Liver (tissue), 9 donors: Measurements from ENCODE around the gene LMF1. TPM values are rescaled to one million over a fixed set of nuclear protein-coding genes. Genes with fewer than 3 reads are reported as not detected.

Experiments
- DNase-seq: peaks from one replicate; pipeline ENCODE4 v3.0.0-alpha.2; 2017; ENCODE audit warnings: low spot score
- H3K27ac ChIP-seq, 2 donors: one replicate each; pipeline ENCODE4 v1.7.0; 2013; ENCODE audit warnings: inconsistent platforms in 2 of 2, low read length in 2 of 2, control low read depth in 1 of 2, low read depth in 1 of 2, mild to moderate bottlenecking in 1 of 2
- H3K27me3 ChIP-seq, 4 donors: one replicate each; pipeline versions ENCODE4 v1.6.1 to v1.7.0; 2013; ENCODE audit warnings: low read length in 3 of 4, inconsistent platforms in 1 of 4, mild to moderate bottlenecking in 1 of 4, moderate library complexity in 1 of 4; ENCODE audit not compliant: control insufficient read depth in 4 of 4, insufficient read depth in 4 of 4
- H3K36me3 ChIP-seq, 4 donors: one replicate each; pipeline versions ENCODE4 v1.6.1 to v1.7.0; 2013; ENCODE audit warnings: low read length in 3 of 4, mild to moderate bottlenecking in 3 of 4, low read depth in 1 of 4, moderate library complexity in 1 of 4; ENCODE audit not compliant: control insufficient read depth in 4 of 4, insufficient read depth in 3 of 4
- H3K4me1 ChIP-seq, 4 donors: one replicate each; pipeline versions ENCODE4 v1.6.1 to v1.7.0; 2013; ENCODE audit warnings: low read length in 3 of 4, mild to moderate bottlenecking in 3 of 4, moderate library complexity in 1 of 4; ENCODE audit not compliant: control insufficient read depth in 4 of 4, insufficient read depth in 4 of 4
- H3K4me3 ChIP-seq, 3 donors: one replicate each; pipeline versions ENCODE4 v1.6.1 to v1.7.0; 2013; ENCODE audit warnings: low read length in 3 of 3, control low read depth in 1 of 3, low read depth in 1 of 3, mild to moderate bottlenecking in 1 of 3
- H3K9ac ChIP-seq, 2 donors: one replicate each; pipeline ENCODE4 v1.7.0; 2013; ENCODE audit warnings: low read length in 2 of 2, mild to moderate bottlenecking in 2 of 2, moderate library complexity in 2 of 2, control low read depth in 1 of 2, low read depth in 1 of 2
- H3K9me3 ChIP-seq, 4 donors: one replicate each; pipeline versions ENCODE4 v1.6.1 to v1.7.0; 2013; ENCODE audit warnings: low read length in 3 of 4; ENCODE audit not compliant: control insufficient read depth in 4 of 4
- EGR1 ChIP-seq, 2 donors: IDR thresholded peaks; 2 replicates each; pipeline ENCODE4 v1.6.1; 2016 to 2018; ENCODE audit warnings: antibody characterized with exemption in 2 of 2, low read depth in 2 of 2
- FOXA1 ChIP-seq: IDR thresholded peaks from 2 replicates; pipeline ENCODE4 v1.6.1; 2016; ENCODE audit warnings: antibody characterized with exemption
- FOXA2 ChIP-seq: IDR thresholded peaks from 2 replicates; pipeline ENCODE4 v1.6.1; 2016; ENCODE audit warnings: antibody characterized with exemption
- GABPA ChIP-seq, 2 donors: IDR thresholded peaks in 1 of 2; conservative IDR thresholded peaks in 1 of 2; 2 replicates each; pipeline ENCODE4 v1.6.1; 2016; ENCODE audit warnings: antibody characterized with exemption in 2 of 2, mild to moderate bottlenecking in 1 of 2, moderate library complexity in 1 of 2
- HNF4A ChIP-seq, 2 donors: conservative IDR thresholded peaks; 2 replicates each; pipeline ENCODE4 v1.6.1; 2016; ENCODE audit warnings: antibody characterized with exemption in 2 of 2, mild to moderate bottlenecking in 2 of 2
- HNF4G ChIP-seq: IDR thresholded peaks from 2 replicates; pipeline ENCODE4 v1.6.1; 2016; ENCODE audit warnings: antibody characterized with exemption
- JUND ChIP-seq, 2 donors: IDR thresholded peaks; 2 replicates each; pipeline ENCODE4 v1.6.1; 2016; ENCODE audit warnings: antibody characterized with exemption in 2 of 2
- MAX ChIP-seq: IDR thresholded peaks from 2 replicates; pipeline ENCODE4 v1.6.1; 2016; ENCODE audit warnings: antibody characterized with exemption
- NR2F2 ChIP-seq: IDR thresholded peaks from 2 replicates; pipeline ENCODE4 v1.6.1; 2016; ENCODE audit warnings: antibody characterized with exemption
- RAD21 ChIP-seq, 2 donors: IDR thresholded peaks; 2 replicates each; pipeline ENCODE4 v1.6.1; 2016; ENCODE audit warnings: antibody characterized with exemption in 2 of 2, mild to moderate bottlenecking in 2 of 2
- RXRA ChIP-seq, 2 donors: IDR thresholded peaks; 2 replicates each; pipeline ENCODE4 v1.6.1; 2017 to 2018; ENCODE audit warnings: antibody characterized with exemption in 2 of 2, mild to moderate bottlenecking in 1 of 2
- SP1 ChIP-seq: IDR thresholded peaks from 2 replicates; pipeline ENCODE4 v1.6.1; 2018; ENCODE audit warnings: antibody characterized with exemption, mild to moderate bottlenecking
- TAF1 ChIP-seq: conservative IDR thresholded peaks from 2 replicates; pipeline ENCODE4 v1.6.1; 2016; ENCODE audit warnings: antibody characterized with exemption, mild to moderate bottlenecking
- YY1 ChIP-seq: IDR thresholded peaks from 2 replicates; pipeline ENCODE4 v1.6.1; 2016; ENCODE audit warnings: antibody characterized with exemption, mild to moderate bottlenecking
- WGBS: extraction: QIAGEN DNeasy Blood & Tissue Kit; methylation state at CpG from one replicate; pipeline ENCODE4 v1.1.7; 2013; 5-methylcytosine and 5-hydroxymethylcytosine counted together
- polyA plus RNA-seq, 2 donors: library from polyadenylated mRNA; stranded (reverse) in 1 of 2; unstranded in 1 of 2; fragments of 200-250 nt in 1 of 2; fragments of >200 nt in 1 of 2; fragmentation: Nextera tagmentation in 1 of 2; extraction: Ambion mirVana in 1 of 2; gene quantifications; one replicate each; pipeline versions ENCODE4 v1.2.1 to v1.2.3, GENCODE V29; 2013 to 2015
- total RNA-seq, 2 donors: library from RNA; depleted of rRNA; stranded (reverse); fragments of >200 nt; gene quantifications; one replicate each; pipeline ENCODE4 v1.2.3, GENCODE V29; 2014
- TF ChIP-seq, protein P1 (sequence below): fragments of 150-350 bp; IDR thresholded peaks from 2 replicates; pipeline ENCODE4 v1.5.1; 2017; ENCODE audit warnings: improper control_type of control experiment, low read depth, low read length; ENCODE audit not compliant: missing input control
- TF ChIP-seq, protein P2 (sequence below): IDR thresholded peaks from 2 replicates; pipeline ENCODE4 v1.6.1; 2016; ENCODE audit warnings: antibody characterized with exemption
- TF ChIP-seq, protein P3 (sequence below): IDR thresholded peaks from 2 replicates; pipeline ENCODE4 v1.6.1; 2016; ENCODE audit warnings: antibody characterized with exemption
- TF ChIP-seq, protein P4 (sequence below): IDR thresholded peaks from 2 replicates; pipeline ENCODE4 v1.6.1; 2016; ENCODE audit warnings: antibody characterized with exemption, mild to moderate bottlenecking
- donor health status: healthy.
- donor health status: healthy.
- donor health status: healthy.
- donor health status: healthy.
- donor health status: healthy.

Gene LMF1
- total and polyA plus RNA-seq, 4 donors, result 8.8 to 24.3 (median 12.6) TPM

DNA sequence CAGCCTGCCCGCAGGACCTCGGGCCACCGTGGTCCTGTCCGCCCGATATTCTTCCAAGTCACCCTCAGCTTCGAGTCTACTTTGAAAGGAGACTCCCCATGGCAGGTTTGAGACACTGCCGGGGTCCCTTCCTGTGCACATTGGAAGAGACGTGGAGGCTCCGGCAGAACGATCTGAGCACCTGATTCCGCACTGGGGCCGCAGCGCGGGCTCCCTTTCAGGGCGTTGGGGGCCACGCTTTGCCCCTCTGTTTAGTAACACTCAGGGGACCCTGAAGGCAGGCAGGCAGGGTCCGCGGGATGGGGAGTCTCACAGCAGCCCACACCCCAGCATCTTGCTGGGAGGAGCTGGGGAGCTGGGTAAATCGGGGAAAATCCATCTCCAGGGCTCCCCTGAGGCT lies 41.4 kb upstream of the LMF1 start:
- Histone ChIP-seq H3K4me3 (no peak overlapping the region), H3K27ac (no peak overlapping the region), H3K36me3 (no peaks in the 10 kb centered on the region), H3K9ac (no peak overlapping the region), H3K27me3 (no peaks in the 10 kb centered on the region), H3K9me3 (no peaks in the 10 kb centered on the region), H3K4me1 (no peaks in the 10 kb centered on the region)
- no peak for DNase-seq
- WGBS, result 81% methylated on average over 19 of the region's 19 CpGs
- no peak for TF ChIP-seq HNF4G
- TF ChIP-seq FOXA1, result no peak
- no peak for TF ChIP-seq YY1
- TF ChIP-seq FOXA2, result no peak
- TF ChIP-seq, protein P1, sequence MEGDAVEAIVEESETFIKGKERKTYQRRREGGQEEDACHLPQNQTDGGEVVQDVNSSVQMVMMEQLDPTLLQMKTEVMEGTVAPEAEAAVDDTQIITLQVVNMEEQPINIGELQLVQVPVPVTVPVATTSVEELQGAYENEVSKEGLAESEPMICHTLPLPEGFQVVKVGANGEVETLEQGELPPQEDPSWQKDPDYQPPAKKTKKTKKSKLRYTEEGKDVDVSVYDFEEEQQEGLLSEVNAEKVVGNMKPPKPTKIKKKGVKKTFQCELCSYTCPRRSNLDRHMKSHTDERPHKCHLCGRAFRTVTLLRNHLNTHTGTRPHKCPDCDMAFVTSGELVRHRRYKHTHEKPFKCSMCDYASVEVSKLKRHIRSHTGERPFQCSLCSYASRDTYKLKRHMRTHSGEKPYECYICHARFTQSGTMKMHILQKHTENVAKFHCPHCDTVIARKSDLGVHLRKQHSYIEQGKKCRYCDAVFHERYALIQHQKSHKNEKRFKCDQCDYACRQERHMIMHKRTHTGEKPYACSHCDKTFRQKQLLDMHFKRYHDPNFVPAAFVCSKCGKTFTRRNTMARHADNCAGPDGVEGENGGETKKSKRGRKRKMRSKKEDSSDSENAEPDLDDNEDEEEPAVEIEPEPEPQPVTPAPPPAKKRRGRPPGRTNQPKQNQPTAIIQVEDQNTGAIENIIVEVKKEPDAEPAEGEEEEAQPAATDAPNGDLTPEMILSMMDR, result no peak
- no peak for TF ChIP-seq JUND (IDR thresholded peaks at IDR 0.05)
- TF ChIP-seq RAD21 (IDR thresholded peaks at IDR 0.05), result no peak
- TF ChIP-seq, protein P2, sequence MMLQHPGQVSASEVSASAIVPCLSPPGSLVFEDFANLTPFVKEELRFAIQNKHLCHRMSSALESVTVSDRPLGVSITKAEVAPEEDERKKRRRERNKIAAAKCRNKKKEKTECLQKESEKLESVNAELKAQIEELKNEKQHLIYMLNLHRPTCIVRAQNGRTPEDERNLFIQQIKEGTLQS, result no peak

- Histone ChIP-seq H3K9ac (no peak overlapping the region), H3K9me3 (no peaks in the 10 kb centered on the region), H3K4me1 (no peaks in the 10 kb centered on the region), H3K4me3 (no peak overlapping the region), H3K36me3 (no peaks in the 10 kb centered on the region), H3K27ac (no peak overlapping the region), H3K27me3 (no peaks in the 10 kb centered on the region)
- WGBS, result 79% methylated on average over 37 of the region's 37 CpGs
- no peak for DNase-seq
- TF ChIP-seq EGR1 (IDR thresholded peaks at IDR 0.05; ENCODE audit: low read depth in 2 of 2) (no peak), GABPA (IDR thresholded peaks at IDR 0.05 in 1 of 2, conservative IDR thresholded peaks at IDR 0.05 in 1 of 2) (no peak), HNF4G (no peak), RAD21 (IDR thresholded peaks at IDR 0.05) (no peak), JUND (IDR thresholded peaks at IDR 0.05) (no peak), YY1 (no peak), MAX (no peak), FOXA2 (no peak), SP1 (no peak), RXRA (IDR thresholded peaks at IDR 0.05) (no peak), HNF4A (conservative IDR thresholded peaks at IDR 0.05) (no peak), TAF1 (no peak), FOXA1 (no peak), NR2F2 (no peak)
- TF ChIP-seq, protein P2, result no peak
- TF ChIP-seq, protein P3, sequence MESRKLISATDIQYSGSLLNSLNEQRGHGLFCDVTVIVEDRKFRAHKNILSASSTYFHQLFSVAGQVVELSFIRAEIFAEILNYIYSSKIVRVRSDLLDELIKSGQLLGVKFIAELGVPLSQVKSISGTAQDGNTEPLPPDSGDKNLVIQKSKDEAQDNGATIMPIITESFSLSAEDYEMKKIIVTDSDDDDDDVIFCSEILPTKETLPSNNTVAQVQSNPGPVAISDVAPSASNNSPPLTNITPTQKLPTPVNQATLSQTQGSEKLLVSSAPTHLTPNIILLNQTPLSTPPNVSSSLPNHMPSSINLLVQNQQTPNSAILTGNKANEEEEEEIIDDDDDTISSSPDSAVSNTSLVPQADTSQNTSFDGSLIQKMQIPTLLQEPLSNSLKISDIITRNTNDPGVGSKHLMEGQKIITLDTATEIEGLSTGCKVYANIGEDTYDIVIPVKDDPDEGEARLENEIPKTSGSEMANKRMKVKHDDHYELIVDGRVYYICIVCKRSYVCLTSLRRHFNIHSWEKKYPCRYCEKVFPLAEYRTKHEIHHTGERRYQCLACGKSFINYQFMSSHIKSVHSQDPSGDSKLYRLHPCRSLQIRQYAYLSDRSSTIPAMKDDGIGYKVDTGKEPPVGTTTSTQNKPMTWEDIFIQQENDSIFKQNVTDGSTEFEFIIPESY, result no peak
- TF ChIP-seq, protein P1, result no peak
- TF ChIP-seq, protein P4, sequence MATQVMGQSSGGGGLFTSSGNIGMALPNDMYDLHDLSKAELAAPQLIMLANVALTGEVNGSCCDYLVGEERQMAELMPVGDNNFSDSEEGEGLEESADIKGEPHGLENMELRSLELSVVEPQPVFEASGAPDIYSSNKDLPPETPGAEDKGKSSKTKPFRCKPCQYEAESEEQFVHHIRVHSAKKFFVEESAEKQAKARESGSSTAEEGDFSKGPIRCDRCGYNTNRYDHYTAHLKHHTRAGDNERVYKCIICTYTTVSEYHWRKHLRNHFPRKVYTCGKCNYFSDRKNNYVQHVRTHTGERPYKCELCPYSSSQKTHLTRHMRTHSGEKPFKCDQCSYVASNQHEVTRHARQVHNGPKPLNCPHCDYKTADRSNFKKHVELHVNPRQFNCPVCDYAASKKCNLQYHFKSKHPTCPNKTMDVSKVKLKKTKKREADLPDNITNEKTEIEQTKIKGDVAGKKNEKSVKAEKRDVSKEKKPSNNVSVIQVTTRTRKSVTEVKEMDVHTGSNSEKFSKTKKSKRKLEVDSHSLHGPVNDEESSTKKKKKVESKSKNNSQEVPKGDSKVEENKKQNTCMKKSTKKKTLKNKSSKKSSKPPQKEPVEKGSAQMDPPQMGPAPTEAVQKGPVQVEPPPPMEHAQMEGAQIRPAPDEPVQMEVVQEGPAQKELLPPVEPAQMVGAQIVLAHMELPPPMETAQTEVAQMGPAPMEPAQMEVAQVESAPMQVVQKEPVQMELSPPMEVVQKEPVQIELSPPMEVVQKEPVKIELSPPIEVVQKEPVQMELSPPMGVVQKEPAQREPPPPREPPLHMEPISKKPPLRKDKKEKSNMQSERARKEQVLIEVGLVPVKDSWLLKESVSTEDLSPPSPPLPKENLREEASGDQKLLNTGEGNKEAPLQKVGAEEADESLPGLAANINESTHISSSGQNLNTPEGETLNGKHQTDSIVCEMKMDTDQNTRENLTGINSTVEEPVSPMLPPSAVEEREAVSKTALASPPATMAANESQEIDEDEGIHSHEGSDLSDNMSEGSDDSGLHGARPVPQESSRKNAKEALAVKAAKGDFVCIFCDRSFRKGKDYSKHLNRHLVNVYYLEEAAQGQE, result no peak
Observed at GRCh38 chr16:1011316-1012082, 40.7 kb upstream of the LMF1 start.
